ENCODE data around the gene HPSE2. TPM values are rescaled to one million over a fixed set of nuclear protein-coding genes. Genes with fewer than 3 reads are reported as not detected.

Gene HPSE2
- total and polyA plus RNA-seq, 8 donors = 0.58 to 15.8 (median 2.0) TPM

- WGBS, 5 donors = 87 to 100% (median 89%) methylated on average over 2 of the region's 2 CpGs
- Histone ChIP-seq H3K36me3 (no peaks in the 10 kb centered on the region), H3K9me3 (no peaks in the 10 kb centered on the region), H3K27ac (no peak overlapping the region), H3K4me1 (peaks cover 0 to 5% (median 0%) of the 10 kb centered on the region in 4 donors), H3K4me3 (no peak overlapping the region), H3K27me3 (no peaks in the 10 kb centered on the region)
- no peak for DNase-seq
- no peak for TF ChIP-seq CTCF (IDR thresholded peaks at IDR 0.05)
- no peak for TF ChIP-seq POLR2AphosphoS5 (IDR thresholded peaks at IDR 0.05)
- intact Hi-C loops (cut with DNase I; ENCODE audit: low total_unique reads) = no loop called here
Observed at GRCh38 chr10:98482096-98482495, 753.6 kb downstream of the HPSE2 start.

- Histone ChIP-seq H3K4me1 (peaks cover 0 to 5% (median 0%) of the 10 kb centered on the region in 4 donors), H3K9me3 (no peaks in the 10 kb centered on the region), H3K36me3 (no peaks in the 10 kb centered on the region), H3K27me3 (no peaks in the 10 kb centered on the region), H3K27ac (no peak overlapping the region), H3K4me3 (no peak overlapping the region)
- no peak for DNase-seq
- 56 to 78% (median 71%) methylated on average over 5 of the region's 5 CpGs for WGBS, 5 donors
- intact Hi-C loops (cut with DNase I; ENCODE audit: low total_unique reads) = no loop called here
- TF ChIP-seq CTCF (IDR thresholded peaks at IDR 0.05) = no peak
- TF ChIP-seq POLR2AphosphoS5 (IDR thresholded peaks at IDR 0.05) = no peak
- TF ChIP-seq POLR2A (IDR thresholded peaks at IDR 0.05) = no peak
- no peak for TF ChIP-seq EP300 (IDR thresholded peaks at IDR 0.05)
Observed at GRCh38 chr10:98481404-98481945, 754.2 kb downstream of the HPSE2 start.

- Histone ChIP-seq H3K4me1 (peaks cover 0 to 5% (median 0%) of the 10 kb centered on the region in 4 donors), H3K4me3 (no peak overlapping the region), H3K36me3 (no peaks in the 10 kb centered on the region), H3K9me3 (no peaks in the 10 kb centered on the region), H3K27me3 (no peaks in the 10 kb centered on the region), H3K27ac (no peak overlapping the region)
- no peak for DNase-seq
- no peak for TF ChIP-seq CTCF (IDR thresholded peaks at IDR 0.05)
- TF ChIP-seq POLR2AphosphoS5 (IDR thresholded peaks at IDR 0.05) = no peak
- TF ChIP-seq POLR2A (IDR thresholded peaks at IDR 0.05) = no peak
- TF ChIP-seq EP300 (IDR thresholded peaks at IDR 0.05) = no peak
- intact Hi-C loops (cut with DNase I; ENCODE audit: low total_unique reads) = loop anchor here (10.0 kb wide), 1 partner anchor 186 kb away; no protein-coding TSS in a partner anchor
- WGBS, 5 donors = 62 to 77% (median 70%) methylated on average over 6 of the region's 6 CpGs
Observed at GRCh38 chr10:98478430-98479222, 757.0 kb downstream of the HPSE2 start.

- H3K9me3 ChIP-seq = no peaks in the 10 kb centered on the region
- peaks cover 0 to 5% (median 0%) of the 10 kb centered on the region in 4 donors for H3K4me1 ChIP-seq
- TF ChIP-seq CTCF (IDR thresholded peaks at IDR 0.05) = no peak
- no peak for TF ChIP-seq POLR2A (IDR thresholded peaks at IDR 0.05)
- TF ChIP-seq POLR2AphosphoS5 (IDR thresholded peaks at IDR 0.05) = no peak
- TF ChIP-seq EP300 (IDR thresholded peaks at IDR 0.05) = no peak
- H3K27ac ChIP-seq = no peak overlapping the region
- H3K4me3 ChIP-seq = no peak overlapping the region
- no peaks in the 10 kb centered on the region for H3K27me3 ChIP-seq
- no peak for DNase-seq
- intact Hi-C loops (cut with DNase I; ENCODE audit: low total_unique reads) = loop anchor here (10.0 kb wide), 1 partner anchor 187 kb away; no protein-coding TSS in a partner anchor
- H3K36me3 ChIP-seq = no peaks in the 10 kb centered on the region
Observed at GRCh38 chr10:98477861-98478260, 757.8 kb downstream of the HPSE2 start.
